HG02571 (cell line): Measurements from ENCODE around the gene VSNL1.
"Not testable (repeated sequence)": the region's sequence is repeated elsewhere in the genome, so short reads cannot be mapped to it uniquely, and the experiment has no call there.

Experiments
- ATAC-seq: cut with Tn5 transposase; IDR thresholded peaks from one replicate; pipeline ENCODE4 v1.9.1; 2021; ENCODE audit warnings: mild to moderate bottlenecking, moderate library complexity; ENCODE audit not compliant: unreplicated experiment

Gene VSNL1

DNA sequence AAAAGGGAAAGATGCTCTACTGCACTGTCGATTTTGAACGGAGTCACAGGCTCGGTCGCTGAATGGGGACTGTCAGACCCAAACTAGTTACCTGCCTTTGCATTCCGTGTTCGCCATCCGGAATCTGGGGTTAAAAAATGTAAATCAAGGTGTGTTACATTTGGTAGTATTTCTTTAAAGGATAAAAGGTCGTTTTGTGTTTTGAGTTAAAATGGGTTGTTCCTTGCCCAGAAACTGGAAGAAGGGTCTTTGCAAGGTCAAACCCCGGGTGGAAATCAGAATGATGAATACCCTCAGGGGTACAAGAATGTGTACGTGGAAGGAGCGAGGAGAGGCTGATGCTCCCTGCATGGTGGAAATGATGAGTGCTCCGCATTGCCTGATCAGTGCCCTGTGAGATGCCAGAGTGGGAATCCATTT is 1.0 kb downstream of the VSNL1 start:
- ATAC-seq, result no peak

DNA sequence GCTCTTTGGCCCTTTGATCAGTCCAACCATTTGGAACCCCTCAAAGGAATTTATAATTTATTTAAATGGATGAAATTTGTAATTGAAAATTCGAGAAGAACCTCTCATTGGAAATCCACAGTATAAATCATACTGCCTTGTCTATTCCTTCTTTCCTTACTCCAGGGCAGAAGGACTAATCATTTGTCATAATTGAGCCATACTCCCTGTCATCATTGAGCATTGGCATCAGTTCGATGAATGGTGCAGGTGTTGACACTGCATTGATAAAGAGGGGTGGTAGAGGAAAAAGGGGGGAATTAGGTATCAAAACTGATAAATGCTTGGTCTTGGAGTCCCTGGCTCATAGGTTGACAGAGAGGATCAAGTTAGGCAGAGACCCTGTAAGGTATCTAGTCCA is 2.0 kb downstream of the VSNL1 start:
- ATAC-seq, result no peak

DNA sequence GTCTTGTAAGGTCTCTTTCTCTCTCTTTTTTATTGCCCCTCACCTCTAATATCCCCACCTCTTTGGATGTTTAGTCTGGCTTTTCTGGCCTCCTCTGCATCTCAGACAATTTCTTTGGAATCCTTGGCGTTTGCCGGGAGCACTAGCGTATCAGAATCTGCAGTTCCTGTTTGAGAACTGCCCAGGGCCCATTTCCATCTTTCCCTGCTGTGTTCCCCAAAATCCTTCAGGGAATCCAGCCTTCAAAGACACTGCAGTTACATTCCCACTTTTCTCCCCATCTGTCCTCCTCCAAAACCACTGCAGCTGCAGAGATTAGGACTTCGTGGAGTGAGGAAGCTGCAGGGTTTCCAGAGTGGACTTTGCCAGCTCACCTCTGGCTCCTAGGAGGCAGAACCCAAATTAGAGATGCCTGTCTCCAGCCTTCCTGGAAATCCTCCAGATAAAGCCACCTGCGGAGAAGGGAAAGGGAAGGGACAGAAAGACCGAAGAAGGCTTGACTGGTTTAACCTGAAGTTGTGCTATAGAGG is 2.7 kb downstream of the VSNL1 start:
- no peak for ATAC-seq

DNA sequence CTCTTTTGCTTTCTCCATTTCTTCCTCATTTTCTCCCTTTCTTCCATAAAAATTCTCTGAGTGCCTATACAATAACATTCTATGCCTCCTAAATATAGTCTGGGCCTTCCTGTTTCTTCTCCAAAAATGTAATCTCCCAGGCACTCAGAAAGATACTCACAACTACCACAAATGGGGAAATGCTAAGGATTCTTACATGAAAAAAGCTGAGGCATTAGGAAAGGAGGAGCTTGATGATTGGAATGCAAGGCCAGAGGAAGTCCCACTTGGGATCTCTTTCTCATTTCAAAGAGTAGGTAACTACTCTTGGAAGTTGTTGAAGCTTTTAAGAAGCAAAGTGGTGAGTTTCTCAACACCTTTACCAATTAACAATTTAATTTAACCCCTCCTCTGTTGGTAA is 3.4 kb downstream of the VSNL1 start:
- no peak for ATAC-seq

DNA sequence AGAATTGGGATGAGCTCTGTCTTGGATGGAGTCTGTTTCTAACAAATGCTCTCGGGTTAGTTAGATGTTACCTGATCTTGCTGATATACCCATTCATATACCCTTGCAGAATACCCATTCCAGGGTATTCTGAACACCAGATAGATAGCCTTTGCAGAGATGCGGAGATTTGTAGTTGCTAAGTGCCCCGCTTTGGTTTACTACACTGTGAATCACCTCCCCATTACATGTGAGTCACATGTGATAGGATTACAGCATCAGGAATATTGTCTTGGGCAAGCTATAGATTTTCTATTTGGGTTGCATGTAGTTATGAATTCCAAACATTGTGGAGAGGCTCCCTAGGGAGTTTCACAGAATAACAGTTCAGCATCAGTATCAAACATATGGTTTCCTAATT is 3.8 kb downstream of the VSNL1 start:
- ATAC-seq, result no peak

DNA sequence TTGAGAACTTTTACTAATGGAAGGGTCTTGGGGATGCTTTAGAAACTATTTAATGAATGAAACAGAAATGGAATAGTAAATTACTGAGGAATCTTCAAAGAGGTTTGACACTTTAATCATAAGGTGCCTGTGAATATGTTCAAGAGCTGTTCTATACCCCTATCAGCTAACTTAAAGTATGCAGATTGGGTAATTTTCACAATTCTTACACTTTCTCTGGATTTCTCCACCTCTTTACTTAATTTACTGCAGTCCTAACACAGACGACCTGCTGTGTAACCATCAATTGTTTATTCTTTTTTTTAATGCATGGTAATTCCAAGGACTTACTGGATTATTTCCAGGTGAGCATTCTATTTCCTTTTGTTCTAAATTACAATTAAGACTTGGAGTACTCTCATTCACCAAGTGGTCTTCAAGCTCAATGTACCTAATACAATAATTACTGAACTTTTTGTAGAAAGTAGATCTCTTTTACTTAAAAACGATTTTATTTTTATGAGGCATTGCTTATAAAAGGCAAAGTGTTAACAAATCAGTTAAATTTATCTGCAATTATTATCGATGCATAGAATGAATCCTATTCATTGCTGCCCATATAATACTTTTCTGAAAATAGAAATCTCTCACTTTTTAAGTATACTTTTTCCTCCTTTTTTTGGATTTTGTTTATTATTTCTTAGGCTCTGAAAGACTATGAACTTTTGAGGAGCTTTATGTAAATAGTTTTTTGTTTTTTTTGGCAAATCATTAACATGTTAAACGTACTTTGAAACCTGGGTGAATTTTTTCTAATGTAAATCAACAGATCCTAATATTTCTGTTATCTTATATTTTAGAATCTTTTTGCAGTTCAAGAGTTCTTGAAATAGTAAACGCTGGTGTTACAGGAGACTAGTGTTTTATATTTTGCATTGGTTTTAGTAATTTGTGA is 5.5 kb downstream of the VSNL1 start:
- no peak for ATAC-seq

DNA sequence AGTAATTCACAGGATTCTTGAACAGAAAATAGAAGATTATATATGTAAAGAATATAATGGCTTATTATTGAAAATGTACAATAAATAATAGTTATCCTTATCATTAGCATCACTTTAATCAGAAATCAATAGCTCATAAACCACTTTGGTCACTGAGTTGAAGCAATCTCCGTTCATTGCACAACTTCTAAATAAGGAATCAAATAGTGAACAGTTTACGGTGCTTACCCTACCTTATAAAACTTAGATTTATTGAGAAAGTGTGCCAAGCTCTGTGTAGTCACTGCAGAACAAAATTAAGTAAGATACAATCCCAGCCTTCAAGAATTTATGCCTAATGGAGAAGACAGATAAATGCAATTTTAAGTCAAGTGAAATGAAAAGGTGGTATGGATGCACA is 6.7 kb downstream of the VSNL1 start:
- no peak for ATAC-seq

DNA sequence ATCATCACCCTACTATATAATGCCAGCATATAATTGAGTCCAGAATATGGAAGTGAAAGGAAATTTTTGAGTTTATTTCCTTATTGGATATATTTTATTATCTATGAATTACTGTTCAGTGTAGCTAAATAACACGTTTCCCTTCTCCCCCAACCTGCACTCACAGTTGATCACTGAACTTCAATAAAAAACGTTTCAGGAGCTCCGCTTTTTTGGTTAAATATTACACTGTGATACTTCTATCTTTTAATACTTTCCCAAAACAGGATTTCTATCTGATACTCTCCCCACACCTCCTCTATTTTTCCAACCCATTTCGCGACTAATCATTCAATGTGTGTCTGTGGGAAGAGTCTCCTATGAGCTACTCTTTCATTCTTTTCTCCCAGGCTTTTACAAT is 7.2 kb downstream of the VSNL1 start:
- ATAC-seq, result no peak

DNA sequence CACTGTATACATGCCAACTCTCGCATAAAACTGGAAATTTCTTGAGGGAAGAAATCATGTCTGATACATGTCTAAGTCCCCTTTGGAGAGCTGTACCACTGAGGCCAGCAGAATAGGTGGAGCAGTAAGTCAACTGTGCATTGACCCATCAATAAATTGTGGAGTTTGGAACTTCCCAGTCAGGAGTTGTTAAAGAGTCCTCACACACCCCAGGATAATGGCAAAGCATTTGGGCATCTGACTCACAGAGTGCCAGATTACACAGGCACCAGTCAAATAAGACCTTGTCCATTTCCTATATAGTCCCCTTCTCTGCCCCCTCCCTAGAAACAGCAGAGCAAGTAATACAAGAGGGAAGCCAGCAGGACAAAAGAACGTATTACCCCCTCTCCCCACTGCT is 10.4 kb downstream of the VSNL1 start:
- ATAC-seq, result no peak

DNA sequence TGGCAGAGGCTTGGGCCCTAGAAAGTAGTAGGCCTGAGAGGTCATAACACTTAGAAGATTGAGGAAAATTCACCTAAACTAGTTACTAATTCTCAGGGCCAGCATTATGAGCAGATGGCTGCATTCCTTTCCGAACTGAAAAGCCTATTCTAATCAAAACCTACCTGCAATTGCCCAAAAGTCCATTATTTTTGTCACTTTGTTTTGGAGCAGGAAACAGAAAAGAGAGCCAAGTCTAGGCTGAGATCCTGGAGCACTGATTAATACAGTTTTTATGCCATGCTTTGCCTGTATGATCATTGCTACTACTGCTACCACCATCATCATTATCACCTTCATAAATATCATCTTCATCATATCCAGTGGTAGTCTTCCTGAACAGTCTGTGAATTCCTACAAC is 14.7 kb downstream of the VSNL1 start:
- ATAC-seq, result no peak

DNA sequence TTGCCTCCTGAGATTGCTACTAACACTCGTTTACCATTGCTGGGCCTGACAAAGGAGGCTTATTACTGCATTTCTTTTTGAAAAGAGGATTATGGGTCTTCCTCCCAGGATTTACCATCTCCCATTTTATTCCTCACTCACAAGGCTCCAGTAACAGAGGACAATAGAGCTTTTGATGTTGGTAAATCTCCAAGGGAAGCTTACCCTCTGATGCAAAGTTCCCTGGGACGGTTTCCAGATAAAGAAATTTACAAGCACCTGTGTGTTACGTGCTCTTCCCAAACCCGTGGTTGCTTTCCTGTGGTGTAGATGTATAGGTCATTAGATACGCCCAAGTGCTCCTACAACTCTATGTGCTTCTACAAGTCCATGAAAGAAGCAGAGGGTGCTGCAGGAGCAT is 17.1 kb downstream of the VSNL1 start:
- ATAC-seq, result no peak

DNA sequence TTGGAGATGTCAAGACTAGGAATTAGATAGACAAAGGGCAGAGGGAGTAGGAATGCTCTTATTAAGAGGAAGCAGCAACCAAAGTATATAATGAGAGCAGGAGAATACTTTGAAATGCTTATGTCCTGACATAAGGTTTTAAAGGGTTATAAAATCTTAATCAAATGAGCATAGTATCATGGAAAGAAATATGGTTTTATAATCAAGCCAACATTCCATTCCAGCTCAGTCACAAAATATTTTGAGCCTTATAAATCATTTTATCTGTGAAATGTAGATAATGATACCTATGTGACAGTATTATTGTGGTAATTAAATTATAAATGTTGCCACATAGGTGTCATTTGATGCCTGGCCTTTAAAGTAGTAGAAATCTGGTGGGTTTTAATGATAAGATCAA is 17.6 kb downstream of the VSNL1 start:
- no peak for ATAC-seq

DNA sequence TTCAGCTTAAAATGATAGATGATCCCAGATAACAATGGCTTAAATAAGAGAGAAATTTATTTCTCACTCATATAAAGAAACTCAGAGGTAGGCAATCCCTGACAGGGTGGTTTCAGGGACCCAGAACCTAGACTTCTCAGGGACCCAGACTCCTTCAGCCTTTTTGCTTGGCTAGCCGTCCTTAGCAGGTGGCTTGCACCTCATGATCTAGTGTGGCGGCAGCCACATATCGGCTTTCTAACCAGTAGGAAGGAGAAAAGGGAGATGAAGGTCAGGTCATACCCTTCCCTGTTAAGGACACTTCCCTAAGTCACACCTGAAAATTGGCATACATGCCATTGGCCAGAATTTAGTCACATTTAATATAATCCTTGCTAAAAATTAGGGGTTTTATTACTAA is 18.4 kb downstream of the VSNL1 start:
- ATAC-seq, result no peak

DNA sequence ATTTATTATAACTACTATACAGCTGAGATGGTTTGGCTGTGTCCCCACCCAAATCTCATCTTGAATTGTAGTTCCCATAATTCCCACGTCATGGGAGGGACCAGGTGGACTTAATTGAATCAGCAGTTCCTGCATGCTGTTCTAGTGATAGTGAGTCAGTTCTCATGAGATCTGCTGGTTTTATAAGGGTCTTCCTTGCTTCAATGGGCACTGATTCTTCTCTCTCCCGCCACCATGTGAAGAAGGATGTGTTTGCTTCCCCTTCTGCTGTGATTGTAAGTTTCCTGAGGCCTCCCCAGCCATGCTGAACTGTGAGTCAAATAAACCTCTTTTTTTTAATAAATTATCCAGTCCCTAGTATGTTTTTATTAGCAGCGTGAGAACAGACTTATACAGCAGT is 25.2 kb downstream of the VSNL1 start:
- ATAC-seq, result not testable (repeated sequence)

DNA sequence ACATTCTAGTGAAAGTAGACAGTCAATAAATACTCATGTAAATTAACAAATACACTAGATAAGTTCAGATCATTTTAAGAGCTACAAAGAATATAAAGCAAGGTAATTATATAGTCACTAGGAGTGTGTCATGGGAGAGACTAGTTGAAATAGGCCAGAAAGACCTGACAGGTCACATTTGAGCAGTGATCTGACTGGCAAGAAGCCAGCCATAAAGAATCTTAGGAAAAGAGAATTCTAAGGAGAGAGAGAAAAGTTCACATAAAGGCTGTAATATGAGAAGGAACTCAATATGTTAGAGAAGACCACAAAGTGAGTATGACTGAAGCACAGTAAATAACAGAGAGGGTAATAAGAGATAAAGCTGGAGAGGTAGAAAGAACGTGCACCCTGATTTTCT is 31.2 kb downstream of the VSNL1 start:
- ATAC-seq, result no peak

DNA sequence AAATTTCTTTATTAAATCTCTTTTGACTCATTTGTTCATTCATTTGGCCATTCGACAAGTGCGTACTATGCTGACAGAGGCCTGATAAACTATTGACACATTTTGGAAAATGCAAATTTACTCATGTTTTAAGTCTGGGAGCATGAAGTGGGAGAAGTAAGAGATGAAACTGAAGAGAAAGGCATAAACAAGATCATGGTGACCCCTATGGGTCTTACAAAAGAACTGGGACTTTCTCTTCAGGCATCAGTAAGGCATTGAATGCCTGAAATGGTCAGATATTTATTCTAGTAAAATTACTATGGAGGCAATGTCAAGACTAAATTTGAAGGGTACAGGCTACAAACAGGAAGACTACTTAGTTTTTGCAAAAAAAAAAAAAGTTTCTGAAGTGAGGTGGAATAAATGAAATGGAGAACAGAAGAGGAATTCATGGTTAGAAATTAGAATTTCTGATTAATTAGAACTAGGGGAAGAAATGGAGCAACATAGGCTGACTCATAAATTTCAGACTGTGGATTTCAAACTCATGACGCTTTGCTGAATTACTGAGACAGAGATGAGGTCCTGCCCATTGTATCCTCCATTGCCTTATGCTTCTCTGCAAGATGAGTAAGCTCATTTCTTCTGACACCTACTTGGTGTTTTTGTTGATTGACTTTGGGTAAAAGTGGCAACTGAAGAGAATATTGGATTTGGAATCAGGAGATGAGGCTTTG is 32.7 kb downstream of the VSNL1 start:
- no peak for ATAC-seq

DNA sequence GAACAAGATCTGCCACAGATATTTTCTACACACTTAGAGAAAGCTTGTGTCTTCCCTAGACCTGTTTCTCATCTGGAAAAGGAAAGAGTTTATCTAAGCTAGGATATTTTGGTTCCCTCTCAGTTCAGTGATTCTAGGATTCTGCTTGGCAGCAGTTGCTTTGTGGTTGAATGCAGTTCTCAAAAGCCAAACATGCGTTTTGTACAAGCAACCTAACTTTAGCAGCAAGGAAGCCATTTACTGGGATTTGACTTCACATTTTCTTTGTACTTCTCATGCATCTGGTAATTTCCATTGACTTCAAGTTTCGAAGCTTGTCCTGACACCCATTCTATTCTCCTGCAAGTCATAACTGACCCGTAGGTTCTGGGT is 33.3 kb downstream of the VSNL1 start:
- no peak for ATAC-seq

DNA sequence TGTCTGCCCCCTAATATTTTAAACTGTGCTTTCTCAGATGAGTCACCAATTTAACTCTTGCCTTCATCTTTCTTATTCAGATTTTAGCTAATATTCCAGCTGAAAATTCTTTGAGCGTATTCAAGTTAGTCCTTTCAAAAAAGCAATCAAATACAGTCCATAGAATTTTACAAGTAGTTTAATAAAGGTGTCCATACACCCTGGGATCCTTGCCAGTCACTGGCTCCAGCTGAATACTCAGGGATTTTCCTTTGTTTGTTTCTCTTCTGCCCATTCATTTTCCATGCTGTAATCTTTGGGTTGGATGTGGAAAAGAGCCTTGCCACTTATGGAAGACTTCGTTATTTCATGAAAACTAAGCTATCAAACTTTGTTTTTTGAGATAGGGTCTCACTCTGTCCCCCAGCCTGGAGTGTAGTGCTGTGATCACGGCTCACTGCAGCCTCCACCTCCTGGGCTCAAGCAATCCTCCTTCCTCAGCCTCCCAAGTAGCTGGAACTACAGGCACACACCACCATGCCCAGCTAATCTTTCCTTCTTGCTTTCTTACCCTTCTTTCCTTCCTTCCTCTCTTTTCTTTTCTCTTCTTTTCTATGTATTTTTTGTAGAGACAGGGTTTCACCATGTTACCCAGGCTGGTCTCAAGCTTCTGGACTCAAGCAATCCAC is 34.0 kb downstream of the VSNL1 start:
- ATAC-seq, result no peak

DNA sequence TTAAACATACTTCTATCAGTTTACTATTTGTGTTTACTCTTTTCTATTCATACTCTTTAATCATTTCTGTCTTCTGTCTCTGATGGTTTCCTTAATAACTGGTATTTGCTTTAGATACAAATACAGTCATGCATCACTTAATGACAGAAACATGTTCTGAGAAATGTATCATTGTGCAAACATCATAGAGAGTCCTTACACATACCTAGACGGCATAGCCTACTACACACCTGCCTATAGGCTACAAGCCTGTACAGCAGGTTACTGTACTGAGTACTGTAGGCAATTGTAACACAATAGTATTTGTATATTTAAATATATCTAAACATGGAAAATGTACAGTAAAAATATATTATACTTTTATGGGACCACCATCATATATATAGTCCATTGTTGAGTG is 36.3 kb downstream of the VSNL1 start:
- no peak for ATAC-seq

DNA sequence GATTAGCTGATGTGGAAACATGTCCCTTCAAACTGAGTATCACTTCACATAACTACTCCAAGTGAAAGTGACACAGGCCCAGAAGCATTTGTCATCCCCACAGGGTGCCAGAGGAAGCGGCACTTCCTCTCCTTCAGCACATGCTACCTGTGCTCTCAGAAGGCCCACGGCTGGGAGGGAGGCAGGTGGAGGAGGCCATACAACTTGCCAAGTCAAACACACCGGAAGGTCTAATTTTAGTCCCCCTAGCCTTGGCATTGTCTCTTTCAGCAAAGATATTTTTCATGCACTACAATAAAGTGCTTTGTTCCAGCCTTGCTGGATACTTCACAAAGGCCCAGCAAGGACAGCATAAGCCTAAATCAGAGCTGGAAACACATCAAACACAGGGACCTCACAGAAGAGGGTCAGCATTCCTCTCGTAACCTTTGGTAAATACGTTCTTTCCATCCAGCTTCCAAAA is 38.0 kb downstream of the VSNL1 start:
- peak; percentile 70 for ATAC-seq

DNA sequence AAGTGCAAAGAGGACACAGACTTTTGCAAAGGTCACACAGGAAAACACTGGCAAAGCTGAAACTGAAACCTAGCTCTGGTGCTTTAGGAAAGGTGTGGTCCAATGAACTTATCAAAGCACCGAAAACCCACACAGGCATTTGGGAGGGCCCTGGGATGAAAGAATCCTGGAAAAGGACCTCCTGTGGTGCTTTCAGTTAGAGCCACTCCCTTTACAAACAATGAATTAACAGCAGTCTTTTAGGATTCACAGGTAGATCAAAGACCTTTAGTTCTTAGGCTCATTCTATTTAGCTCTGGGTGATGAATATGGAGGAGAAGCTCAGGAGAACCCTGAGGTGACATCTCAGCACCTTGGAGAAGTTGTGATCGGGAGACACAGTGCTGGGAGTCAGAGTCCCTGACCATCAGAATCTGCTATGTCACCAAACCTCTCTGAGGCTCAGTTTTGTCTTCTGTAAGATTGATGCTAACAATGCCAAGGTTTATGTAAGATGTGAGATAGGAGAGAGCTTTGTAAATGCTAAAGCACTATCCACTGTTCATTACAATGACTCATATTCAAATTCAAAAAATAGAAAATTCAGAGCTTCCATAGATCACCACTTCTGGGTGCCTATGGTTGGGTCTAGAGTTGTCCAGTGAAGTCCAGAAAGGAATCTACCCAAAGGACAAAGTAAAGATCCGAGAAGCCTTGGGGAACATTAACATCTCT is 39.3 kb downstream of the VSNL1 start:
- no peak for ATAC-seq
